ENCODE data around the gene DNAJB1.
"Not testable (repeated sequence)": the region's sequence is repeated elsewhere in the genome, so short reads cannot be mapped to it uniquely, and the experiment has no call there.

Gene DNAJB1

GRCh38 chr19:14520543-14520942 is 2.3 kb upstream of the DNAJB1 start:
- DNase-seq (ENCODE audit: low read depth, low spot score): no peak

GRCh38 chr19:14519860-14520407 is 1.7 kb upstream of the DNAJB1 start:
- peak; percentile 90 for DNase-seq (ENCODE audit: low read depth, low spot score)

- DNase-seq (ENCODE audit: low read depth, low spot score): no peak
Measured at GRCh38 chr19:14519245-14519859, 1.2 kb upstream of the DNAJB1 start.

- peak; percentile 56 for DNase-seq (ENCODE audit: low read depth, low spot score)
Measured at GRCh38 chr19:14517446-14517839, 754 bp downstream of the DNAJB1 start.

- peak; percentile 30 for DNase-seq (ENCODE audit: low read depth, low spot score)
Measured at GRCh38 chr19:14516746-14517438, 1.3 kb downstream of the DNAJB1 start.

- no peak for DNase-seq (ENCODE audit: low read depth, low spot score)
Measured at GRCh38 chr19:14516048-14516534, 2.1 kb downstream of the DNAJB1 start.

- no peak for DNase-seq (ENCODE audit: low read depth, low spot score)
Measured at GRCh38 chr19:14515501-14516047, 2.6 kb downstream of the DNAJB1 start.

- DNase-seq (ENCODE audit: low read depth, low spot score): no peak
Measured at GRCh38 chr19:14514215-14514863, 3.9 kb downstream of the DNAJB1 start.

- no peak for DNase-seq (ENCODE audit: low read depth, low spot score)
Measured at GRCh38 chr19:14512406-14512961, 5.7 kb downstream of the DNAJB1 start.

- no peak for DNase-seq (ENCODE audit: low read depth, low spot score)
Measured at GRCh38 chr19:14511229-14511593, 7.0 kb downstream of the DNAJB1 start.

GRCh38 chr19:14510311-14511228 is 7.6 kb downstream of the DNAJB1 start:
- DNase-seq (ENCODE audit: low read depth, low spot score): no peak

- DNase-seq (ENCODE audit: low read depth, low spot score): peak; percentile 56
Measured at GRCh38 chr19:14507704-14508542, 10.3 kb downstream of the DNAJB1 start.

- peak; percentile 69 for DNase-seq (ENCODE audit: low read depth, low spot score)
Measured at GRCh38 chr19:14505488-14506239, 12.5 kb downstream of the DNAJB1 start.

GRCh38 chr19:14504575-14504974 is 13.6 kb downstream of the DNAJB1 start:
- DNase-seq (ENCODE audit: low read depth, low spot score): not testable (repeated sequence)

- DNase-seq (ENCODE audit: low read depth, low spot score): no peak
Measured at GRCh38 chr19:14503285-14503684, 14.9 kb downstream of the DNAJB1 start.

GRCh38 chr19:14502334-14503092 is 15.7 kb downstream of the DNAJB1 start:
- no peak for DNase-seq (ENCODE audit: low read depth, low spot score)

- peak; percentile 36 for DNase-seq (ENCODE audit: low read depth, low spot score)
Measured at GRCh38 chr19:14497228-14497921, 20.8 kb downstream of the DNAJB1 start.

GRCh38 chr19:14496834-14497227 is 21.4 kb downstream of the DNAJB1 start:
- no peak for DNase-seq (ENCODE audit: low read depth, low spot score)
